ENCODE data around the gene SLC27A5.

Gene SLC27A5, protein sequence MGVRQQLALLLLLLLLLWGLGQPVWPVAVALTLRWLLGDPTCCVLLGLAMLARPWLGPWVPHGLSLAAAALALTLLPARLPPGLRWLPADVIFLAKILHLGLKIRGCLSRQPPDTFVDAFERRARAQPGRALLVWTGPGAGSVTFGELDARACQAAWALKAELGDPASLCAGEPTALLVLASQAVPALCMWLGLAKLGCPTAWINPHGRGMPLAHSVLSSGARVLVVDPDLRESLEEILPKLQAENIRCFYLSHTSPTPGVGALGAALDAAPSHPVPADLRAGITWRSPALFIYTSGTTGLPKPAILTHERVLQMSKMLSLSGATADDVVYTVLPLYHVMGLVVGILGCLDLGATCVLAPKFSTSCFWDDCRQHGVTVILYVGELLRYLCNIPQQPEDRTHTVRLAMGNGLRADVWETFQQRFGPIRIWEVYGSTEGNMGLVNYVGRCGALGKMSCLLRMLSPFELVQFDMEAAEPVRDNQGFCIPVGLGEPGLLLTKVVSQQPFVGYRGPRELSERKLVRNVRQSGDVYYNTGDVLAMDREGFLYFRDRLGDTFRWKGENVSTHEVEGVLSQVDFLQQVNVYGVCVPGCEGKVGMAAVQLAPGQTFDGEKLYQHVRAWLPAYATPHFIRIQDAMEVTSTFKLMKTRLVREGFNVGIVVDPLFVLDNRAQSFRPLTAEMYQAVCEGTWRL

DNA sequence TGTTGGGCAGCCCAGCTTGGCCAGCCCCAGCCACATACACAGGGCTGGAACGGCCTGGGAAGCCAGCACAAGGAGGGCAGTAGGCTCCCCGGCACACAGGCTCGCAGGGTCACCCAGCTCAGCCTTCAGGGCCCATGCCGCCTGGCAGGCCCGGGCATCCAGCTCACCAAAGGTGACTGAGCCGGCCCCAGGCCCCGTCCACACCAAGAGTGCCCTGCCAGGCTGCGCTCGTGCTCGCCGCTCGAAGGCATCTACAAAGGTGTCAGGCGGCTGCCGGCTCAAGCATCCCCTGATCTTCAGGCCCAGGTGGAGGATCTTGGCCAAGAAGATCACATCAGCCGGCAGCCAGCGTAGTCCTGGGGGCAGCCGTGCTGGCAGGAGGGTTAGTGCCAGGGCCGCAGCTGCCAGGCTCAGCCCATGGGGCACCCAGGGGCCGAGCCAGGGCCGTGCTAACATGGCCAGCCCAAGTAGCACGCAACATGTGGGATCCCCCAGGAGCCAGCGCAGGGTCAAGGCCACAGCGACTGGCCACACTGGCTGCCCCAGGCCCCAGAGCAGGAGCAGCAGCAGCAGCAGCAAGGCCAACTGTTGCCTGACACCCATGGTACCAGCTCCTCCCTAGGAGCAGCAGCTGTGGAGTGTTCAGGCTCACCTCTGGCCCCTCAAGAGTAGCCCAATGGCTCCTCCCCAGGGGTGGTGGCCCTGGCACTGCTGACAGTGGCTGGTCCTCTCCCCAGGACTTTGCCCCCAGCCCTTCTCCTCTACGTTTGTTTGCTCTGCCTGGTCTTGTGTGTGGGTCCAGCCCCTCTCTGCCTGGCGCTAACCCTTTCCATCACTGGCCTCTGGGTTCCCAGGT is at the start of gene SLC27A5:
Gene SLC27A5 (minus strand): TSS at position 640 of the 856 bp plus-strand sequence. CDS start 37 bp downstream, at position 603.
- Histone ChIP-seq H3K27ac (ENCODE audit: low read length) (no peak within 1 kb of the TSS), H3K79me2 (ENCODE audit: insufficient read depth, low read length) (peaks cover 24% of the 10 kb centered on the region), H3K4me1 (ENCODE audit: insufficient read depth, low read length) (peaks cover 31% of the 10 kb centered on the region), H3K9ac (ENCODE audit: low read depth, low read length) (no peak within 1 kb of the TSS), H3K4me3 (ENCODE audit: low read depth in 1 of 2, low read length in 2 of 2) (no peak within 1 kb of the TSS), H4K20me1 (ENCODE audit: insufficient read depth, low read length) (0 out of 2 replicates have a peak, but pooled peaks cover 5% of the 10 kb centered on the region), H3K36me3 (ENCODE audit: insufficient read depth, low read length) (peaks cover 17% of the 10 kb centered on the region), H3K27me3 (ENCODE audit: insufficient read depth, low read length, poor library complexity) (no peaks in the 10 kb centered on the region), H2AFZ (ENCODE audit: low read depth, low read length) (no peak within 1 kb of the TSS), H3K9me3 (ENCODE audit: insufficient read depth, low read length, severe bottlenecking) (peaks cover 5% of the 10 kb centered on the region), H3K4me2 (ENCODE audit: insufficient read depth, low read length) (no peak within 1 kb of the TSS)
- DNase-seq = no peak
- ATAC-seq (ENCODE audit: insufficient read depth, low read depth) = no peak
- TF ChIP-seq EZH2 (IDR thresholded peaks at IDR 0.05; ENCODE audit: borderline replicate concordance, low read depth, low read length, severe bottlenecking) (no peak), CTCF (IDR thresholded peaks at IDR 0.05; ENCODE audit: borderline replicate concordance, extremely low read depth, low read length, poor library complexity, severe bottlenecking) (no peak)

DNA sequence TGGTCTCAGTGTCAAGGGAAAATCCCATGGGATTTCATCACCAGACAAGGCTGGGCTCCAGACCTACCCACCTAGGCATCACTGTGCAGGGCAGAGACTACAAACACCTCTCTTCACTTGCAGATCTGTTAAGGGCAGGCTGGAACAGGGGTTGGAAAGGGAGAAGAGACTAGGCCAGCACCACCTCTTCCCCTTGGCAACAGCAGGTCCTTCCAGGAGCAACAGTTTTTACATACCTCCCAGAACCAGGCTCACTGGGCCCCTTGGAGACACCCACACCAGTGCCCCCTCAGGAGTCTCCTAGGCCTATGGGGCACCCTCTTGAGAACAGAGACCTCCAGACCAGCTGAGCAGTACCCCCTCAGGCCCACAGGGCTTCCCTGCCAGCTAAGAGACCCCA is 49.1 kb upstream of the SLC27A5 start:
- DNase-seq (no peak), ATAC-seq (ENCODE audit: insufficient read depth, low read depth) (no peak)
- no peaks in the 10 kb centered on the region for H3K27me3 ChIP-seq (ENCODE audit: insufficient read depth, low read length, poor library complexity)
- no peaks in the 10 kb centered on the region for H3K9me3 ChIP-seq (ENCODE audit: insufficient read depth, low read length, severe bottlenecking)
- H3K4me3 ChIP-seq (ENCODE audit: low read depth in 1 of 2, low read length in 2 of 2) = no peak overlapping the region
- H3K4me2 ChIP-seq (ENCODE audit: insufficient read depth, low read length) = 0 out of 2 replicates have a peak overlapping the region, but pooled peaks have one; percentile 80
- no peak overlapping the region for H2AFZ ChIP-seq (ENCODE audit: low read depth, low read length)
- peaks cover 34% of the 10 kb centered on the region for H3K4me1 ChIP-seq (ENCODE audit: insufficient read depth, low read length)
- peaks cover 65% of the 10 kb centered on the region for H3K79me2 ChIP-seq (ENCODE audit: insufficient read depth, low read length)
- H3K36me3 ChIP-seq (ENCODE audit: insufficient read depth, low read length) = peaks cover 33% of the 10 kb centered on the region
- 0 out of 2 replicates have a peak overlapping the region, but pooled peaks have one; percentile 2 for H3K27ac ChIP-seq (ENCODE audit: low read length)
- peaks cover 20% of the 10 kb centered on the region for H4K20me1 ChIP-seq (ENCODE audit: insufficient read depth, low read length)
- no peak for TF ChIP-seq EZH2 (IDR thresholded peaks at IDR 0.05; ENCODE audit: borderline replicate concordance, low read depth, low read length, severe bottlenecking)
- TF ChIP-seq CTCF (IDR thresholded peaks at IDR 0.05; ENCODE audit: borderline replicate concordance, extremely low read depth, low read length, poor library complexity, severe bottlenecking) = no peak
- no peak overlapping the region for H3K9ac ChIP-seq (ENCODE audit: low read depth, low read length)

DNA sequence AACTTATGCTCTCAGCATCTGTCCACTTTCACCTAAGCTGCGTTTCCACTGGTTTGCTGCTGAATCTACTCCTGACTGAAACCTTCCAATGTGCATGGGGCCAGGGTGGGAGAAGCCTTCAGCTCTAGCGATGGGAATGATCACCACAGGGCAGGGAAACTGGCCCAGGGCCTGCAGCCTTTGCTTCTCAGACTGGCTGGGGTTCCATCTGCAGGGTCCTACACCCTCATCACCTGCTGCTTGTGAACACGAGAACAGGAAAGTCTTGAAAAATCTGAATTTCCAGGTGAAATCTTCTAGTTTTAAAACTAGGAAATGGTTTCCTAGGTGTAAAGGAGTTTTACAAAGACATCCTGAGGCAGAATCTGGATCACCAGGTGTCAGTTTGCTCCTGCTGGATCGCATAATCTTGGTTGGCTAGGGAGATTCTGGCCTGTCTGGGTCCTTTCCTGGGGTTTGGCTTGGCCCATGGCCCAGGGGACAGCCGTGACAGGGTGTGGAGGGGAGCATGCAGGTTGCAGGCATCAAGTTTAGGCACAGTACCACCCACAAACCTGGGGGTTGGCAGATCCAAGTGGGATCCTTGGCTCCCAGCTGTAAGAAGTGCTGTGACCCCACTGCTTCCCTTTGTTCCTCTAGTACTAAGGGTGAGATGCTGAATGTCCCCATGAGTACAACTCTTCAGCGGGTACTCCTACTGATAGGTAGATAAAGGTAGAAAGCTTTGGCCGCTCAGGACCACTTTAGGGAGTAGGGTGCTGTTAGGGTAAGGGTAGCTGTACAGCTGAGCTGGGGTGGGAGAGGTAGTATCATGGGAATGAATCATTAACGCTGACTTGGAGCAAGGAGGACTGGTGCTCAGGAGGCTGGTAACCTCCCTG is 48.5 kb upstream of the SLC27A5 start:
- peak overlapping the region; percentile 96 for H3K9ac ChIP-seq (ENCODE audit: low read depth, low read length)
- H3K27ac ChIP-seq (ENCODE audit: low read length) = peak overlapping the region; percentile 98
- peaks cover 38% of the 10 kb centered on the region for H3K36me3 ChIP-seq (ENCODE audit: insufficient read depth, low read length)
- no peak for TF ChIP-seq CTCF (IDR thresholded peaks at IDR 0.05; ENCODE audit: borderline replicate concordance, extremely low read depth, low read length, poor library complexity, severe bottlenecking)
- no peak for TF ChIP-seq EZH2 (IDR thresholded peaks at IDR 0.05; ENCODE audit: borderline replicate concordance, low read depth, low read length, severe bottlenecking)
- peak overlapping the region; percentile 64 to 81; a peak in 3 of 4 replicates for H3K4me3 ChIP-seq (ENCODE audit: low read depth in 1 of 2, low read length in 2 of 2)
- ATAC-seq (ENCODE audit: insufficient read depth, low read depth) (no peak), DNase-seq (no peak)
- peak overlapping the region; percentile 77 for H2AFZ ChIP-seq (ENCODE audit: low read depth, low read length)
- H4K20me1 ChIP-seq (ENCODE audit: insufficient read depth, low read length) = peaks cover 20% of the 10 kb centered on the region
- no peaks in the 10 kb centered on the region for H3K27me3 ChIP-seq (ENCODE audit: insufficient read depth, low read length, poor library complexity)
- H3K79me2 ChIP-seq (ENCODE audit: insufficient read depth, low read length) = peaks cover 71% of the 10 kb centered on the region
- no peaks in the 10 kb centered on the region for H3K9me3 ChIP-seq (ENCODE audit: insufficient read depth, low read length, severe bottlenecking)
- peak overlapping the region; percentile 80 for H3K4me2 ChIP-seq (ENCODE audit: insufficient read depth, low read length)
- H3K4me1 ChIP-seq (ENCODE audit: insufficient read depth, low read length) = peaks cover 41% of the 10 kb centered on the region

All from DND-41 (cell line).